Breast epithelium (tissue), 3 donors: ENCODE results near the gene GCLM.

ENCODE experiments used
- POLR2A ChIP-seq: fragments of 450-650 bp; IDR thresholded peaks from one replicate; pipeline ENCODE4 v1.6.1; 2016; ENCODE audit warnings: antibody characterized with exemption, mild to moderate bottlenecking, moderate library complexity
- POLR2AphosphoS5 ChIP-seq, 3 donors: sonication (generic); formaldehyde crosslinking; IDR thresholded peaks; one replicate each; pipeline ENCODE4 v1.6.1; 2017; ENCODE audit warnings: antibody characterized with exemption in 3 of 3
- TF ChIP-seq, protein P1 (sequence below), 3 donors: fragments of 450-650 bp; IDR thresholded peaks; one replicate each; pipeline ENCODE4 v1.5.1; 2016 to 2017; ENCODE audit warnings: antibody characterized with exemption in 3 of 3, mild to moderate bottlenecking in 3 of 3, moderate library complexity in 3 of 3

DNA sequence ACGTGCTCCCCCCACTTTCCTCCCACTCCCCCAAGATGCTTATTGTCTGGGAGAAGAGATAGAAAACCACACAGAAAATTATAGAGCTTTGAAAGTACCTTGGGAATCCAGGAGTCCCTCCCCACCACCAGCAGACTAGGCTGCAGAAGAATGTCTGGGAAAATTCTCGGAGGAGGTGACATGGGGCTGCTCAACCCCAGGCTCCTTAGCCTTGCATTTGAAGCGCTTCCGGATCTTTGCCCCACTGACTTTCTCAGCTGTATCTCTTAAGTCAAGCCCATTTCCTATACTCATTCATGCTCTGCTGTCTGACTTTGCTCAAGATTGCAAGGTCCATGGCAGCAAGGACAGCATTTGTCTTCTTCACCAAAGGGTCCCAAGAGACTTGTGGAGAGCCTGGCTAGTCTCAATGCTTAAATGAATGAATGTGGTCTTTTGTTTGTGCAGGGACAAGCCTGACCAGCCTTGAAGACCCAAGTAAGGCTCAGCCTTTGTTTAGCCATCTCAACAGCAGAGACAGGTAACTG is 68.2 kb downstream of the GCLM start:
- TF ChIP-seq, protein P1, sequence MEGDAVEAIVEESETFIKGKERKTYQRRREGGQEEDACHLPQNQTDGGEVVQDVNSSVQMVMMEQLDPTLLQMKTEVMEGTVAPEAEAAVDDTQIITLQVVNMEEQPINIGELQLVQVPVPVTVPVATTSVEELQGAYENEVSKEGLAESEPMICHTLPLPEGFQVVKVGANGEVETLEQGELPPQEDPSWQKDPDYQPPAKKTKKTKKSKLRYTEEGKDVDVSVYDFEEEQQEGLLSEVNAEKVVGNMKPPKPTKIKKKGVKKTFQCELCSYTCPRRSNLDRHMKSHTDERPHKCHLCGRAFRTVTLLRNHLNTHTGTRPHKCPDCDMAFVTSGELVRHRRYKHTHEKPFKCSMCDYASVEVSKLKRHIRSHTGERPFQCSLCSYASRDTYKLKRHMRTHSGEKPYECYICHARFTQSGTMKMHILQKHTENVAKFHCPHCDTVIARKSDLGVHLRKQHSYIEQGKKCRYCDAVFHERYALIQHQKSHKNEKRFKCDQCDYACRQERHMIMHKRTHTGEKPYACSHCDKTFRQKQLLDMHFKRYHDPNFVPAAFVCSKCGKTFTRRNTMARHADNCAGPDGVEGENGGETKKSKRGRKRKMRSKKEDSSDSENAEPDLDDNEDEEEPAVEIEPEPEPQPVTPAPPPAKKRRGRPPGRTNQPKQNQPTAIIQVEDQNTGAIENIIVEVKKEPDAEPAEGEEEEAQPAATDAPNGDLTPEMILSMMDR (IDR thresholded peaks at IDR 0.05): no peak
- TF ChIP-seq POLR2AphosphoS5 (IDR thresholded peaks at IDR 0.05) (no peak), POLR2A (no peak)
